GM23338 (cell line): ENCODE results near the gene PAF1. TPM values are rescaled to one million over a fixed set of nuclear protein-coding genes. Genes with fewer than 3 reads are reported as not detected.

Source experiments
- ATAC-seq: fragments of 200-7000 bp; cut with Tn5 transposase; 3 replicates; pipeline ENCODE4 v1.9.1; 2020
- DNase-seq: peaks from one replicate; pipeline ENCODE4 v3.0.0-alpha.2; 2015; ENCODE audit warnings: low spot score
- H2AFZ ChIP-seq: fragments of 200-600 bp; sonication (generic); 2 replicates; pipeline ENCODE4 v1.8.0; 2016; ENCODE audit warnings: antibody characterized with exemption, mild to moderate bottlenecking, moderate library complexity
- H3F3A ChIP-seq: fragments of 200-600 bp; sonication (generic); replicated peaks from 2 replicates; pipeline ENCODE4 v1.8.0; 2017; ENCODE audit warnings: antibody characterized with exemption, mixed run types, low read depth
- H3K27ac ChIP-seq: fragments of 200-600 bp; sonication (generic); 2 replicates; pipeline ENCODE4 v1.6.1; 2016; ENCODE audit warnings: low read depth
- H3K27me3 ChIP-seq: fragments of 200-600 bp; sonication (generic); 2 replicates; pipeline ENCODE4 v1.8.0; 2016; ENCODE audit warnings: mild to moderate bottlenecking, mixed run types, moderate library complexity; ENCODE audit not compliant: insufficient read depth
- H3K36me3 ChIP-seq: fragments of 200-600 bp; sonication (generic); 2 replicates; pipeline ENCODE4 v1.8.0; 2016; ENCODE audit warnings: mild to moderate bottlenecking; ENCODE audit not compliant: insufficient read depth
- H3K4me1 ChIP-seq: fragments of 200-600 bp; sonication (generic); 2 replicates; pipeline ENCODE4 v1.8.0; 2016; ENCODE audit warnings: mild to moderate bottlenecking, moderate library complexity; ENCODE audit not compliant: insufficient read depth
- H3K4me2 ChIP-seq: fragments of 200-600 bp; sonication (generic); 2 replicates; pipeline ENCODE4 v1.7.1; 2017; ENCODE audit warnings: mixed run types
- H3K4me3 ChIP-seq: fragments of 200-600 bp; sonication (generic); 2 replicates; pipeline ENCODE4 v1.6.1; 2016; ENCODE audit warnings: mixed run types
- H3K79me2 ChIP-seq: fragments of 200-600 bp; sonication (generic); replicated peaks from 2 replicates; pipeline ENCODE4 v1.8.0; 2017; ENCODE audit warnings: mild to moderate bottlenecking; ENCODE audit not compliant: insufficient read depth
- H3K9me2 ChIP-seq: fragments of 200-600 bp; sonication (generic); 2 replicates; pipeline ENCODE4 v1.8.0; 2017; ENCODE audit not compliant: insufficient read depth
- H4K20me1 ChIP-seq: fragments of 200-600 bp; sonication (generic); replicated peaks from 2 replicates; pipeline ENCODE4 v1.8.0; 2017; ENCODE audit warnings: mild to moderate bottlenecking; ENCODE audit not compliant: insufficient read depth
- H3K27ac Mint-ChIP-seq: 2 replicates; pipeline ENCODE4 v1.8.0; 2020; ENCODE audit warnings: inconsistent platforms, mild to moderate bottlenecking, moderate library complexity, mixed read lengths
- H3K27me3 Mint-ChIP-seq: 3 replicates; pipeline ENCODE4 v1.8.0; 2022; ENCODE audit warnings: low read depth, mild to moderate bottlenecking, moderate library complexity, mixed read lengths, inconsistent platforms; ENCODE audit not compliant: insufficient read depth, poor library complexity
- H3K36me3 Mint-ChIP-seq: 3 replicates; pipeline ENCODE4 v1.8.0; 2021; ENCODE audit warnings: low read depth, mild to moderate bottlenecking, inconsistent platforms, moderate library complexity, mixed read lengths
- H3K4me1 Mint-ChIP-seq: 3 replicates; pipeline ENCODE4 v1.8.0; 2020; ENCODE audit warnings: mild to moderate bottlenecking, inconsistent platforms, mixed read lengths
- H3K4me3 Mint-ChIP-seq: 3 replicates; pipeline ENCODE4 v1.8.0; 2021; ENCODE audit warnings: moderate library complexity, mild to moderate bottlenecking, inconsistent platforms, mixed read lengths
- H3K9me3 Mint-ChIP-seq: 3 replicates; pipeline ENCODE4 v1.8.0; 2020; ENCODE audit warnings: moderate library complexity, mild to moderate bottlenecking, inconsistent platforms, mixed read lengths
- ETS1 ChIP-seq: IDR thresholded peaks from 2 replicates; pipeline ENCODE4 v1.6.1; 2016; ENCODE audit warnings: antibody characterized with exemption
- EZH2phosphoT487 ChIP-seq: fragments of 200-600 bp; sonication (generic); IDR thresholded peaks from one replicate; pipeline ENCODE4 v1.8.1; 2018; ENCODE audit warnings: antibody characterized with exemption; ENCODE audit not compliant: unreplicated experiment
- JUNB ChIP-seq: IDR thresholded peaks from one replicate; pipeline ENCODE4 v1.6.1; 2016; ENCODE audit warnings: antibody characterized with exemption; ENCODE audit not compliant: unreplicated experiment
- POLR2AphosphoS5 ChIP-seq: IDR thresholded peaks from 2 replicates; pipeline ENCODE4 v1.6.1; 2016; ENCODE audit warnings: antibody characterized with exemption, low read depth
- REST ChIP-seq: IDR thresholded peaks from one replicate; pipeline ENCODE4 v1.6.1; 2018; ENCODE audit warnings: antibody characterized with exemption; ENCODE audit not compliant: unreplicated experiment
- STAT1 ChIP-seq: IDR thresholded peaks from one replicate; pipeline ENCODE4 v1.6.1; 2016; ENCODE audit warnings: antibody characterized with exemption; ENCODE audit not compliant: unreplicated experiment
- ZNF462 ChIP-seq: fragments of 250-450 bp; sonication (Bioruptor Pico); IDR thresholded peaks from 2 replicates; pipeline ENCODE4 v1.5.0; 2020; ENCODE audit warnings: mild to moderate bottlenecking, moderate library complexity
- polyA plus RNA-seq: library from polyadenylated mRNA; unstranded; fragments of >200 nt; fragmentation: Nextera tagmentation; extraction: Ambion mirVana; gene quantifications from 2 replicates; pipeline ENCODE4 v1.2.1, GENCODE V29; 2016
- total RNA-seq: library from RNA; depleted of rRNA; stranded (reverse); fragments of >200 nt; shearing (Covaris generic); gene quantifications from 2 replicates; pipeline ENCODE4 v1.2.3, GENCODE V29; 2014
- TF ChIP-seq, protein P1 (sequence below), 2 experiments: fragments of 200-600 bp in 1 of 2; sonication (generic) in 1 of 2; conservative IDR thresholded peaks; 2 replicates each; pipeline versions ENCODE4 v1.5.1 to v1.6.1; 2016 to 2017; ENCODE audit warnings: antibody characterized with exemption in 2 of 2, low read depth in 2 of 2, mild to moderate bottlenecking in 2 of 2, moderate library complexity in 1 of 2

PAF1 gene
- total and polyA plus RNA-seq, 2 experiments from 2014 or later: 22.1 to 47.3 TPM

GRCh38 chr19:39401549-39402345 lies 10.8 kb upstream of the PAF1 start:
- Histone ChIP-seq H3K27ac (peak overlapping the region; percentile 100), H3K79me2 (no peaks in the 10 kb centered on the region; the same call in 1 of the 2 replicates), H3K4me2 (peak overlapping the region; percentile 91), H3K9me2 (no peaks in the 10 kb centered on the region), H2AFZ (no peak overlapping the region), H4K20me1 (no peaks in the 10 kb centered on the region; the same call in 1 of the 2 replicates), H3K36me3 (no peaks in the 10 kb centered on the region), H3F3A (peaks cover 50% of the 10 kb centered on the region; the same call in 1 of the 2 replicates), H3K27me3 (no peaks in the 10 kb centered on the region), H3K4me3 (peak overlapping the region; percentile 99), H3K4me1 (peaks cover 43% of the 10 kb centered on the region)
- Mint-ChIP-seq H3K4me1 (peaks cover 49% of the 10 kb centered on the region), H3K36me3 (peaks cover 10% of the 10 kb centered on the region), H3K4me3 (peak overlapping the region; percentile 85), H3K9me3 (peaks cover 4% of the 10 kb centered on the region; the same call in 1 of the 3 replicates), H3K27me3 (peaks cover 19% of the 10 kb centered on the region), H3K27ac (peak overlapping the region; percentile 99)
- ATAC-seq: no peak
- no peak for DNase-seq
- TF ChIP-seq POLR2AphosphoS5 (no peak; the same call in 1 of the 2 replicates), JUNB (no peak), REST (no peak), EZH2phosphoT487 (no peak), ZNF462 (no peak), STAT1 (no peak), ETS1 (no peak)
- TF ChIP-seq, protein P1, sequence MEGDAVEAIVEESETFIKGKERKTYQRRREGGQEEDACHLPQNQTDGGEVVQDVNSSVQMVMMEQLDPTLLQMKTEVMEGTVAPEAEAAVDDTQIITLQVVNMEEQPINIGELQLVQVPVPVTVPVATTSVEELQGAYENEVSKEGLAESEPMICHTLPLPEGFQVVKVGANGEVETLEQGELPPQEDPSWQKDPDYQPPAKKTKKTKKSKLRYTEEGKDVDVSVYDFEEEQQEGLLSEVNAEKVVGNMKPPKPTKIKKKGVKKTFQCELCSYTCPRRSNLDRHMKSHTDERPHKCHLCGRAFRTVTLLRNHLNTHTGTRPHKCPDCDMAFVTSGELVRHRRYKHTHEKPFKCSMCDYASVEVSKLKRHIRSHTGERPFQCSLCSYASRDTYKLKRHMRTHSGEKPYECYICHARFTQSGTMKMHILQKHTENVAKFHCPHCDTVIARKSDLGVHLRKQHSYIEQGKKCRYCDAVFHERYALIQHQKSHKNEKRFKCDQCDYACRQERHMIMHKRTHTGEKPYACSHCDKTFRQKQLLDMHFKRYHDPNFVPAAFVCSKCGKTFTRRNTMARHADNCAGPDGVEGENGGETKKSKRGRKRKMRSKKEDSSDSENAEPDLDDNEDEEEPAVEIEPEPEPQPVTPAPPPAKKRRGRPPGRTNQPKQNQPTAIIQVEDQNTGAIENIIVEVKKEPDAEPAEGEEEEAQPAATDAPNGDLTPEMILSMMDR (conservative IDR thresholded peaks at IDR 0.05; ENCODE audit: low read depth in 2 of 2): no peak
